Hematopoietic multipotent progenitor cell treated with erythropoietin and hydrocortisone succinate and interleukin-3 and kit ligand, for 17 days (in vitro differentiated cells): ENCODE data around the gene SLC22A23.

Experiments used
- DNase-seq: peaks from one replicate; pipeline ENCODE4 v3.0.0-alpha.2; 2015; ENCODE audit warnings: low spot score

SLC22A23 gene

DNA sequence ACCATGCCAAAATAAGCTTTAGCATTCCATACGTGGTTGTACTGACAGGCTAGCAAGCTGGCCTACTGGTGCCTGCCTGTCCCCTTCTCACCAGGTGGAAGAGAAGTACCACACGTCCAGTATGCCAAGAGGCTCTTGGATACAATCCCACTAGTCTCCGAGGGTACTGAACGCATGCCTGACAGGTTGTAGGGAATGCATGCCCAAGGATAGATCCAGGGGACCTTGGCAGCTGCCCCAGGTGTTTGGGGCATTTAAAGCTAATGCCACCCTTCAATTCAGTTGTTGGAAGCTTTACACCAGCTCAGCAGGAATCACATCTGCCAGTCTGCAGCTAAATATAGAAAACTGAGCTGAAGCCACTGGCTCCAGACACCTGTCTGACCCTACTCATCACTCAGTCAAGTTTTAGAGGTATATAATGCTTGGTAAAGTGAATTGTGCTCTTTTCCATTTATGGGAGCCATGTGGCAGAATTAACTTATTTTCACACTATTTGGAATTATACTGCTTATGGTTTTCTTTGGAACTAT, 234.3 kb downstream of the SLC22A23 start:
- no peak for DNase-seq

DNA sequence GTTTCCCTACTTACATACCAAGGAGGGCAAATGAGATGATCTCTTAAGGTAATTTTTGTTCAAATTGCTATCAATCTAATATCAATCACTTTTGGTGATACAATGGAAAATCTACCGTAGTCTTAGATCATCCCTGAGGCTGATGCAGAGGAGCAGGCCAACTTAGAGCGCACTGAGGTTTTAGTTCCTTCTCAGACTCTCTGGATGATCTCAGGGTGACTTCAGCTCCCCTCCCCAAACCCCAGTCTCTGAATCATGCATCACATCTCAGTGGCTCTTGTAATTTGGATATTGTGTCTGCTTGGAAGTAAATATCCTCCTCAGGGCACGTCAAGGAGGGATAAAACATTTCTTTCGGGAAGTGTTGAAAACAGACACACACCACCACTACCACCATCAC, 235.3 kb downstream of the SLC22A23 start:
- DNase-seq, result no peak

DNA sequence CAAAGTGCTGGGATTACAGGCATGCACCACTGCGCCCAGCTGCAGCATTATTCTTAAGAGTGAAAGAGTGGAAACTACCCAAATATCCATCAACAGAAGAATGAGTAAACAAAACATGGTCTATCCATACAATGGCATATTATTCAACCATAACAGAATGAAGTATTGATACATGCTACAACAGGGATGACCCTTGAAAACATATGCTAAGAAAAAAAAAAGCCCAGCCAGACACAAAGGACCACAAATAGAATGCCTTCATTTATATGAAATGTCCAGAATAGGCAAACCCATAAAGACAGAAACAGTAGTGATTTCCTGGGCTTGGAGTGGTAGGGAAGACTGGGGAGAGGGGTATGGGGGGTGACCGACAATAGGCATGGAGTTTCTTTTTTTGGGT, 236.5 kb downstream of the SLC22A23 start:
- DNase-seq, result no peak
